IMR-90 (cell line): ENCODE data around the gene SUPT3H.

ENCODE experiments used
- BHLHE40 ChIP-seq: fragments of 150-350 bp; IDR thresholded peaks from 2 replicates; pipeline ENCODE4 v1.6.1; 2016; ENCODE audit warnings: mild to moderate bottlenecking, low read depth, low read length
- CEBPB ChIP-seq: IDR thresholded peaks from 2 replicates; pipeline ENCODE4 v1.6.1; 2012; ENCODE audit warnings: low read depth, low read length, improper control_type of control experiment
- CHD1 ChIP-seq: IDR thresholded peaks from 2 replicates; pipeline ENCODE4 v1.6.1; 2012; ENCODE audit warnings: low read depth, low read length, improper control_type of control experiment
- FOS ChIP-seq: fragments of 150-350 bp; IDR thresholded peaks from 2 replicates; pipeline ENCODE4 v1.6.1; 2016; ENCODE audit warnings: low read depth, low read length
- MAFK ChIP-seq: IDR thresholded peaks from 2 replicates; pipeline ENCODE4 v1.6.1; 2012; ENCODE audit warnings: low read depth, low read length, improper control_type of control experiment
- MAZ ChIP-seq: IDR thresholded peaks from 2 replicates; pipeline ENCODE4 v1.6.1; 2012; ENCODE audit warnings: low read depth, mild to moderate bottlenecking, low read length, improper control_type of control experiment, moderate library complexity, borderline replicate concordance
- MXI1 ChIP-seq: IDR thresholded peaks from 2 replicates; pipeline ENCODE4 v1.6.1; 2012; ENCODE audit warnings: low read depth, mild to moderate bottlenecking, low read length, moderate library complexity, borderline replicate concordance
- NFE2L2 ChIP-seq: fragments of 150-350 bp; IDR thresholded peaks from 2 replicates; pipeline ENCODE4 v1.6.1; 2016; ENCODE audit warnings: low read depth, mild to moderate bottlenecking, low read length
- POLR2A ChIP-seq: IDR thresholded peaks from 2 replicates; pipeline ENCODE4 v1.6.1; 2012; ENCODE audit warnings: mild to moderate bottlenecking, low read depth, low read length
- RCOR1 ChIP-seq: IDR thresholded peaks from 2 replicates; pipeline ENCODE4 v1.6.1; 2012; ENCODE audit warnings: mild to moderate bottlenecking, low read length, improper control_type of control experiment; ENCODE audit not compliant: insufficient replicate concordance
- SMC3 ChIP-seq: fragments of 150-350 bp; IDR thresholded peaks from 2 replicates; pipeline ENCODE4 v1.6.1; 2016; ENCODE audit warnings: low read depth, mild to moderate bottlenecking, antibody characterized with exemption, low read length, moderate library complexity
- USF2 ChIP-seq: fragments of 150-350 bp; IDR thresholded peaks from 2 replicates; pipeline ENCODE4 v1.6.1; 2017; ENCODE audit warnings: mild to moderate bottlenecking, antibody characterized with exemption, low read length, low read depth
- TF ChIP-seq, protein P1 (sequence below): conservative IDR thresholded peaks from 2 replicates; pipeline ENCODE4 v1.5.1; 2012; ENCODE audit warnings: mild to moderate bottlenecking, low read depth, low read length, improper control_type of control experiment
- TF ChIP-seq, protein P2 (sequence below): fragments of 150-350 bp; IDR thresholded peaks from 2 replicates; pipeline ENCODE4 v1.6.1; 2016; ENCODE audit warnings: low read depth, mild to moderate bottlenecking, low read length, moderate library complexity, borderline replicate concordance

GRCh38 chr6:44896701-44897100 is 481.0 kb downstream of the SUPT3H start:
- TF ChIP-seq, protein P1, sequence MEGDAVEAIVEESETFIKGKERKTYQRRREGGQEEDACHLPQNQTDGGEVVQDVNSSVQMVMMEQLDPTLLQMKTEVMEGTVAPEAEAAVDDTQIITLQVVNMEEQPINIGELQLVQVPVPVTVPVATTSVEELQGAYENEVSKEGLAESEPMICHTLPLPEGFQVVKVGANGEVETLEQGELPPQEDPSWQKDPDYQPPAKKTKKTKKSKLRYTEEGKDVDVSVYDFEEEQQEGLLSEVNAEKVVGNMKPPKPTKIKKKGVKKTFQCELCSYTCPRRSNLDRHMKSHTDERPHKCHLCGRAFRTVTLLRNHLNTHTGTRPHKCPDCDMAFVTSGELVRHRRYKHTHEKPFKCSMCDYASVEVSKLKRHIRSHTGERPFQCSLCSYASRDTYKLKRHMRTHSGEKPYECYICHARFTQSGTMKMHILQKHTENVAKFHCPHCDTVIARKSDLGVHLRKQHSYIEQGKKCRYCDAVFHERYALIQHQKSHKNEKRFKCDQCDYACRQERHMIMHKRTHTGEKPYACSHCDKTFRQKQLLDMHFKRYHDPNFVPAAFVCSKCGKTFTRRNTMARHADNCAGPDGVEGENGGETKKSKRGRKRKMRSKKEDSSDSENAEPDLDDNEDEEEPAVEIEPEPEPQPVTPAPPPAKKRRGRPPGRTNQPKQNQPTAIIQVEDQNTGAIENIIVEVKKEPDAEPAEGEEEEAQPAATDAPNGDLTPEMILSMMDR, result no peak
- TF ChIP-seq FOS (no peak), RCOR1 (no peak), POLR2A (no peak), CEBPB (no peak), SMC3 (no peak), MAZ (no peak), USF2 (no peak), BHLHE40 (no peak), MXI1 (no peak), MAFK (no peak), NFE2L2 (no peak), CHD1 (no peak)
- TF ChIP-seq, protein P2, sequence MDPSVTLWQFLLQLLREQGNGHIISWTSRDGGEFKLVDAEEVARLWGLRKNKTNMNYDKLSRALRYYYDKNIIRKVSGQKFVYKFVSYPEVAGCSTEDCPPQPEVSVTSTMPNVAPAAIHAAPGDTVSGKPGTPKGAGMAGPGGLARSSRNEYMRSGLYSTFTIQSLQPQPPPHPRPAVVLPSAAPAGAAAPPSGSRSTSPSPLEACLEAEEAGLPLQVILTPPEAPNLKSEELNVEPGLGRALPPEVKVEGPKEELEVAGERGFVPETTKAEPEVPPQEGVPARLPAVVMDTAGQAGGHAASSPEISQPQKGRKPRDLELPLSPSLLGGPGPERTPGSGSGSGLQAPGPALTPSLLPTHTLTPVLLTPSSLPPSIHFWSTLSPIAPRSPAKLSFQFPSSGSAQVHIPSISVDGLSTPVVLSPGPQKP, result no peak
